HL-60/S4 (cell line): ENCODE results near the gene LMTK3.

Experiments used
- in situ Hi-C: fragments of 300-500 bp; cut with MboI; formaldehyde crosslinking; loops from 2 replicates; pipeline ENCODE4 v1.14.3; 2022; ENCODE audit warnings: low sequenced_read_pairs

The LMTK3 gene, protein sequence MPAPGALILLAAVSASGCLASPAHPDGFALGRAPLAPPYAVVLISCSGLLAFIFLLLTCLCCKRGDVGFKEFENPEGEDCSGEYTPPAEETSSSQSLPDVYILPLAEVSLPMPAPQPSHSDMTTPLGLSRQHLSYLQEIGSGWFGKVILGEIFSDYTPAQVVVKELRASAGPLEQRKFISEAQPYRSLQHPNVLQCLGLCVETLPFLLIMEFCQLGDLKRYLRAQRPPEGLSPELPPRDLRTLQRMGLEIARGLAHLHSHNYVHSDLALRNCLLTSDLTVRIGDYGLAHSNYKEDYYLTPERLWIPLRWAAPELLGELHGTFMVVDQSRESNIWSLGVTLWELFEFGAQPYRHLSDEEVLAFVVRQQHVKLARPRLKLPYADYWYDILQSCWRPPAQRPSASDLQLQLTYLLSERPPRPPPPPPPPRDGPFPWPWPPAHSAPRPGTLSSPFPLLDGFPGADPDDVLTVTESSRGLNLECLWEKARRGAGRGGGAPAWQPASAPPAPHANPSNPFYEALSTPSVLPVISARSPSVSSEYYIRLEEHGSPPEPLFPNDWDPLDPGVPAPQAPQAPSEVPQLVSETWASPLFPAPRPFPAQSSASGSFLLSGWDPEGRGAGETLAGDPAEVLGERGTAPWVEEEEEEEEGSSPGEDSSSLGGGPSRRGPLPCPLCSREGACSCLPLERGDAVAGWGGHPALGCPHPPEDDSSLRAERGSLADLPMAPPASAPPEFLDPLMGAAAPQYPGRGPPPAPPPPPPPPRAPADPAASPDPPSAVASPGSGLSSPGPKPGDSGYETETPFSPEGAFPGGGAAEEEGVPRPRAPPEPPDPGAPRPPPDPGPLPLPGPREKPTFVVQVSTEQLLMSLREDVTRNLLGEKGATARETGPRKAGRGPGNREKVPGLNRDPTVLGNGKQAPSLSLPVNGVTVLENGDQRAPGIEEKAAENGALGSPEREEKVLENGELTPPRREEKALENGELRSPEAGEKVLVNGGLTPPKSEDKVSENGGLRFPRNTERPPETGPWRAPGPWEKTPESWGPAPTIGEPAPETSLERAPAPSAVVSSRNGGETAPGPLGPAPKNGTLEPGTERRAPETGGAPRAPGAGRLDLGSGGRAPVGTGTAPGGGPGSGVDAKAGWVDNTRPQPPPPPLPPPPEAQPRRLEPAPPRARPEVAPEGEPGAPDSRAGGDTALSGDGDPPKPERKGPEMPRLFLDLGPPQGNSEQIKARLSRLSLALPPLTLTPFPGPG (N-terminal part only)

DNA sequence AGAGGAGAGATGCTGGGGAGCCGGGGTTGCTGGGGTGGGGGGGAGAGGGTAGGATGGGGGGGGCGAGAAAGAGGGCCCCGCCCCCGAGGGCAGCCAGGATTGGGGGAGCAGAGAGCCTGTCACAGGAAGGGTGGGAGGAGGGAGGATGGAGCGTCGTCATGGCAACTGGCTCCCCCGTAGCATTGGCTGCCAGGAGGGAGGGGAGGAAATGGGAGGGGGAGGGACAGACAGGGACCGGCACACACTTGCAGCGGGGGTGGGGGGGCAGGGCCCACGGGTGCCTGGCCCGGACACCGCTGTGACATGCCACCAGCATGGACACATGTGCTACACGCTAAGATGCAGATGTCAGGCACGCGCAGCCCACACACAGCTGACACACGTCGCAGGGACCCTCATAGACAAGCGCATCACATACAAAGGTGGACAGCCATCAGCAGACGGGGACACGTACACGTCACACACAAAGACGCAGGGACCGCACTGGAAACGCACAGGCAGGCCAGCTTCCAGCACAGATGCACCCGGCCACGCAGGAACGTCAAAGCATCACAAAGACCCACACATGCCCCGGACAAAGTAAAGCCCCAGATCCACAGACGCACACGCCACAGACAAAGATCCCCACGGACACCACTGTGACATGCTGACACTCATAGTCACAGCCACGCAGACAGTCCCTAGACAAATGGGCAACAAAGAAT, at the start of gene LMTK3:
TSS of gene LMTK3 (minus strand) at position 36 of the 704 bp plus-strand sequence. CDS start 259 bp downstream, outside the sequence.
- in situ Hi-C loops: loop anchor here (25.0 kb wide), 1 partner anchor 325 kb away; the partner anchor contains the start of gene HSD17B14

DNA sequence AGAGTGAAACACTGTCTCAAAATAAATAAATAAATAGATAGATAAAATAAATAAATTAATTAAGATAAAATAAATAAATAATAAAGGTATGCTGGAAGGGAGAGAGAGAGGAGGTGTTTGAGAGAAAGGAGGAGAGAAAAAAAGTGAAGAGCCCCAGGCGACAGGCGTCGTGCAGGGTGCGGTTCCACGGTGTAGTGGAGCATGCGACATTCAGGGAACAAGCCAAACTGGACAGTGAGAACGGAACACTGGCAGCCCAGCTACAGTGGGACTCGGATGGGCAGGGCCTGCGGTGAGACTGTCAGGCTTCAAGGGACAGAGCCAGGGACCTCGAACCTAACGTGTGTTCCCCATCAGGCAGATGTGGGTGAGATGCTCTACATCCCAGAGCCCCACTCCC, 49.8 kb upstream of the LMTK3 start:
- in situ Hi-C loops: no loop called here

DNA sequence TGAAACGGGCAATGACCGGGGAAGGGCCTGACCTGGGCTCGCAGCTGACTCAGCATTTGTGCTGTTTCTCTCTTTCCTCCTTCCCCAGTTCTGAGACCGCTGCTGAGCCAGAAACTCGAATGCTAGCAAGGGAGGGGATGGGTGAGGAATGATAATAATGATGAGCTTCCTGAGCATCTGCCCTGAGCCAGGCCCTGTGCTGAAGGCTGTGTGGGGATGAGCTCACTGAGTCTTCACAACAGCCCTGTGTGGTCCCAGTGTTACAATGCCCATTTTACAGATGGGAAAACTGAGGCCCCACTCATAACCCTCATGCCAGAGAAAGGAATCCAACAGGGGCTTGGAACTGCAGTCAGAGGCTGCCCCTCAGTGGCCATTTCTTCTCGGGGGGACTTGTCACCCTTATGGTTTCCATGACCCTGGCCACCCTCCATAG, 48.5 kb upstream of the LMTK3 start:
- in situ Hi-C loops: no loop called here

DNA sequence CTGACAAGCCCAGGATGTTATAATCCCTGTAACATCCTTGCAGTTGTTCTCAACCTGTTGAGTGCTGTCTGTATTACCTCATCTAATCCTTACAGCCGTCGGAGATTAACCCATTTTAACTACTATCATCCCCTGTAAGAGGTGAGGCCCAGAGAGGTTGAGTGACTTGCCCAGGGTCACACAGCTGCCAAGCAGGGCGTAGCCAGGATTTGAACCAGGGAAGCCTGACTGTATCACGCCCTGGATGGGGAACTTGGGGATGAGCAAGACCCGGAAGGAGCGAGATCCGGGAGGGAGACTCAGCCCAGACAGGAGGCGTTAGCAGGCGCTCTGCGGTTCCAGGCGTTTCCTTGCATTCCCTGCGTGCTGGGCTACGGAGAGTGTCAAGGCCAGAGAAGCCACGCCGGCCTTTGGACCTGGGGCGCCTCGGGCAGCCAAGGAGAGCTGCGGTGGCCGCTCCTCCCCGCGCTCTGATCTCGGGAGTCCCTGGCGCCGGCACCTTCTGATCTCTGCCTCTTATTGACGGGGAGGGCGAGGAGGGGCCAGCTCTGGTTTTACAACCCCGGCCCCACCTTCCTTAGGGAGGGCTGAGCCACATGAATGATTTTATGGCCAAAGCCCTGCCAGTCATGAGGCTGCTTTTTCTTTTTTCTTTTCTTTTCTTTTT, 46.5 kb upstream of the LMTK3 start:
- in situ Hi-C loops: no loop called here

DNA sequence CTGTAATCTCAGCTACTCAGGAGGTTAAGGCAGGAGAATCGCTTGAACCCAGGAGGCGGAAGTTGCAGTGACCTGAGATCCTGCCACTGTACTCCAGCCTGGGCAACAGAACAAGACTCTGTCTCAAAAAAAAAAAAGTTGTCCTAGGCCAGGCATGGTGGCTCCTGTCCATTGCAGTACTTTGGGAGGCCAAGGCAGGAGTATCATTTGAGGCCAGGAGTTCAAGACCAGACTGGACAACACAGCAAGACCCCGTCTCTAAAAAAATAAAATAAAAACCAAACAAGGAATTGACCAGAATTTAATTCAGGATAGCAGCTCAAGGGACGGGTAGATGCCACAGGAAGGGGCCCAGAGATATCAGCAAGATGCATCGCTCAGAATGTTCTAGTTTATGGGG, 45.2 kb upstream of the LMTK3 start:
- in situ Hi-C loops: no loop called here

DNA sequence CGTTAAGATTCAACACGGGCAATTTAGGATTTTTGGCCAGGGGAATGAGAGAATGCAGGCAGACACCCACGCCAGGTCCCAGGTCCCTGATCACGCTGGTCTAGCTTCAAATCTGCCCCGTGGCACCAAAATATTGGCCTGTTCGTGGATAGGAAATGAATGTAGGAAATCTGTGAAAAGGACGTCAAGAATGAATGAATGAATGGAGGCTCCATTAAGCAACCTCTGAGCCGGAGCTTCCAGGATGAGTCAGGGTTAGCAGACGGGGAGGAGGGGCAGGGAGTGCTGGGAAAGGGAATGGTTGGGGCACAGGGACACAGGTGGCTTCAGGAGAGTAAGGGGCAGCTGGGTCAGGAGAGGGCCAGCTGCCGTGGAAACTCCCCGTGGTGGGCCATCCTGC, 44.5 kb upstream of the LMTK3 start:
- in situ Hi-C loops: no loop called here

DNA sequence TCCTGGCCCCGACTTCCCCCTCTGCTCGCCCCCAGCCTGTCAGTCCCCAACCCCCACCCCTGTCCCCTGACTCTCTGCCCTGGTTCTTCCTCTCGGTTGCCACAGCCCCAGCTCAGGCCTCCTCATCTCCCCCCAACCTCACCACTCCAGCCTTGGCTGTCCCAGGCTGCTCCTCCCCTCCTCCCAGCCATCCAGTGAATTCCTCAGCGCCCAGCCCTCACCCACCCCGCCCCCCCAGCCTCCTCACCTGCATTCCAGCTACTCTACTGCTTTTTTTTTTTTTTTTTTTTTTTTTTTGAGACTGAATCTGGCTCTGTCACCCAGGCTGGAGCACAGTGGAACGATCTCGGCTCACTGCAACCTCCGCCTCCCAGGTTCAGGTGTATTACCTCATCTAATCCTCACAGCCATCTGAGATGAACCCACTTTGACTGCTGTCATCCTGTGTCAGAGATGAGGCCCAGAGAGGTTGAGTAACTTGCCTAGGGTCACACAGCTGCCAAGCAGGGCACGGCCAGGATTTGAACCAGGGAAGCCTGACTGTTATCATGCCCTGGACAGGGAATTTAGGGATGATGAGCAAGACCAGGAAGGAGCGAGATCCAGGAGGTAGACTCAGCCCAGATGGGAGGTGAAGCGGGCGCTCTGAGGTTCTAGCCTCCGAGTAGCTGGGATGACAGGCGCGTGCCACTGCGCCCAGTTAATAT, 42.9 kb upstream of the LMTK3 start:
- in situ Hi-C loops: no loop called here

DNA sequence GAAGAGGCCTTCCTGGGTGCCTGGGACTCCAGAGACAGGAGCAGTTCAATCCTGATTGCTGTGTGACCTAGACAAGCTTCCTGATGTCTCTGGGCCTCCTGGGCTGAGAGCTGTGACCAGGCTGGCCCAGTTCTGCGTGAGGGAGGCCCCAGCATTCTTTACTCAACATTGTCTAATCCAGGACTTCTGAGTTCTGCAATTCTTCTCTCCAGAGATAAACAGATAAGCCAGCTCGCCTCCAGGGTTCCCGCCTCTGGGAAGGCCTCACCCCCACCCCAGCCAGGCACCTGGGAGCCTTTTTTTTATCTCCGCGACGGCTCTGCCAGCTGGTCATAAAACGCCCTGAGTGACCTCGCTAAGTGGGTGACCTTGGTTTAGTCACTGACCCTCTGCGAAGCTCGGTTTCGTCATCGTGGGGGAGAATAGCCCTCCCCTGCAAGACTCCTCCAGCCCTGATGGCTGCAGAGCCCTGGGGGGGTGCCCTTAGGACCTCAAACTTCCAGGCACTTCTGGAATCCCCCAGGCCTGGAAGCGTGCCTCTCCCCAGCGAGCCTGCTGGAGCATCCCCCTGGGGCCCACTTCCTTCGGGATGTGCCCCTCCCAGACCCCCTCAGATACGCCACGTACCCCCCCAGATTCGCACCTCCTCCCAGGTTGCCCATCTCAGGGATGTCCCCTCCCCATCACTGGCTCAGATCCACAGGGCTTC, 42.2 kb upstream of the LMTK3 start:
- in situ Hi-C loops: no loop called here

DNA sequence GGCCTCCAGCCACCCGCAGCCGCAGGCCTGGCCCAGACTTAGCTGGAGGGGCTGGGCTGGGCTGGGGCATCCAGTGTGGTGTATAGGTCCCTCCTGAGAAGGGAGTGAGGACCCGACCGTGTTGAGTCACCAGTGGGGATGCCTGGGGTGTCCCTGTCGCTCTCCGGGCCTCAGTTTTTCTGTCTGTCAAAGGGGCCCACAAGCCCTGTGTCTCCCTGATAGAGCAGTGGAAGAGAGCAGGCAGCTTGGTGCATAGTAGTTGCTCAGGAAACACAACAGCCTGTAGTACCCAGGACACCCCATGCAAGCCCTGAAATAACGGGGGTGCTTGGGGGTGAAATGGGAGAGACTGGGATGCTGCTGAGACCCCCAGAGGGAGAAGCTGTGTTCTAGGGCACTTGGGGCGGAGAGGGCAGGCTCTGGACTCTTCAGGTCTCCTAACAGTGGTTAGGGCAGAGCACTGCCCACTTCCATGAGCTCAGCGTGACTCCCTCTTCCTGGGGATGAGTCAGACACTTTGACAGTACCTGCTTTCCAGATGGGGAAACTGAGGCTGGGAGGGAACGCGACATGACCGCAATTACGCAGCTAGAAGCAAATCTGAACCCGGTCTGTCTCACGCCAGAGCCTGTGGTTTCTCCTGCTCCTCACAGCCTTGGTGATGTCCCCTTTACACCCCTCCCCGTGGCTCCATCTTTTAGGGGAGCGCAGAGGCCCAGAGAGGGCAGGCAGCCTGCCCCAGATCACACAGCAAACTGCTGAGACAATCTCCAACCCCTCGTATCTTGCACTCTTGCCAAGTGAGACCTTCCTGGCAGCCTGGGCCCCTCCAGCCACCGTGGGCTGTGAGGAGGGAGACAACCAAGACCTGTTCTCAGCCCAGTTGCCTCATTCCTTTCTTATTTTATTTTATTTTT, 41.0 kb upstream of the LMTK3 start:
- in situ Hi-C loops: no loop called here

DNA sequence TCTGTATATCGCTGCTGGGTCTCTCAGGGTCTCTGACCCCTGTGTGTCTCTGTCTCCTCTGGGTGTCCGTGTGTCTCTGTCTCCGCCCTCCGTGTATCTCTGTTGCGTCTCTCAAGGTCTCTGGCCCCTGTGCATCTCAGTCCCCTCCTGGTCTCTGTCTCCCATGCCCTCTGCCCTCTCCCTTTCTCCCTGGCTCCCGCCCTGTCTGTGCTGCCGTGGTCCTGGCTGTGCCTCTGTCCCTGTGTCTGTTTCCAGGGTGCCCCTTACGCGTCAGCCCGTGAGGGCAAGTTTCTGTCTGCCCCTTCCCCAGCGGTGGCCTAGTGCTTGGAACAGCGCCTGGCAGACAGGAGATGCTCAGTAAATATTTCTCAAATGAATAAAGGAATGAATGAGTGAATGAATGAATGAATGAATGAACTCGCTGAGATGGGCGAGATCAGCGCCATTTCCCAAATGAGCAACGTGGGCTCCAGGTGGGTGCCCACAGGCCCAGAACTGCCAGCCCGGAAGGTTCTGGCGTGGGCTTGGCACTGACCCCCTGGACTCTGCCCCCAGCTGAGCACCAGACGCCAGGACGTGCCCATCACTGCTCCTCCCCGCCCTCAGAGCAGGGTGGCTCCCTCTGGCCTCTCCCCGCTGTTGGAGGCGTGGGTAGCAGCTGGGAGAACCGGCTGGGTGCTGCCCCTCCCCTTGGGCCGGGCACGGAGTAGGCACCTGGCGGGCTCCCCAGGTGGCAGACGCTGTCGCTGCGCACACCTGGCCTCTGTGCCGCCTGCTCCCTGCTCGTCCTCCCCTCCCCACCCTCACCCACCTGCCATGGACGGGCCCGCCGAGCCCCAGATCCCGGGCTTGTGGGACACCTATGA, 40.0 kb upstream of the LMTK3 start, which contains the start of gene SULT2B1:
TSS of gene SULT2B1 (plus strand) at position 736 of the 866 bp plus-strand sequence. CDS start at position 817, 81 bp downstream.
- in situ Hi-C loops: no loop called here

DNA sequence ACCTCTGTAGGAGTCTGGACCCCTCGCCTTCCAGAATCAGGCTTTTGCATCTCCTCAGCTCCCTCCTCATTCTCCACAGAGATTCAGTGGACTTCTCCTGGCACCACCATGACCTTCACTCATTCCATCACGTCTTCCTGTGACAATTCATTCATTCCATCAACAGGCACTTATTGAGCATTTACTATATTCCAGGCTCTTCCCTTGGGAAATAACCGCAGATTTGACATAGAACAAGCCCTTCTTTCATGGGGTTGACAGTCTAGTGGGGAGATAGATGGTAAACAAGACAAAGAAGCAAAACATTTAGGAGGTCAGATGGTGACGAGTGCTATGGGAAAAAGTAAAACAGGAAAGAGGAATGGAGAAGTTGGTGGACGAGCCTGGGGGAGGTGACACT, 37.7 kb upstream of the LMTK3 start:
- in situ Hi-C loops: no loop called here

DNA sequence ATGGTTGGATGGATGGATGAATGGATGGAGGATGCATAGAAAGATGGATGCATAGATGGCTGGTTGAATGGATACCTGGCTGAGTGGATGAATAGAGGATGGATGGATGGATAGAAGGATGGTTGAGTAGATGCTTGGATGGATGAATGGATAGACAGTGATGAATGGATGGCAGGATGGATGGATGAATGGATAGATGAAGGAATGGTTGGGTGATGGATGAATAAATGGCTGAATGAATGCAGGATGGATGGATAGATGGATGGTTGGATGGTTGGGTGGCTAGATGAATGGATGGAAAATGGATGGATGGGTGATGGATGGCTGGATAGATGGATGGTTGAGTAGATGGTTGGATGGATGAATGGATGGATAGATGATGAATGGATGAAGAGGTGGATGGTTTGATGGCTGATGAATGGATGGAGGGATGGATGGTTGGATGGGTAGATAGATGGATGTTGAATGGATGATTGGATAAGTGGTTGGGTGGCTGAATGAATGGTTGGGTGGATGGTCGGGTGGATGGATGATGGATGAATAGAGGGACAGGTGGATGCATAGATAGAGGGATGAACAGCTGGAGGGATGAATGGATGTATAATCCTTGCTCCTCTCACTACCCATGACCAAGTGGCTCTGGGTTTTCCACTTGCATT, 36.7 kb upstream of the LMTK3 start:
- in situ Hi-C loops: no loop called here

DNA sequence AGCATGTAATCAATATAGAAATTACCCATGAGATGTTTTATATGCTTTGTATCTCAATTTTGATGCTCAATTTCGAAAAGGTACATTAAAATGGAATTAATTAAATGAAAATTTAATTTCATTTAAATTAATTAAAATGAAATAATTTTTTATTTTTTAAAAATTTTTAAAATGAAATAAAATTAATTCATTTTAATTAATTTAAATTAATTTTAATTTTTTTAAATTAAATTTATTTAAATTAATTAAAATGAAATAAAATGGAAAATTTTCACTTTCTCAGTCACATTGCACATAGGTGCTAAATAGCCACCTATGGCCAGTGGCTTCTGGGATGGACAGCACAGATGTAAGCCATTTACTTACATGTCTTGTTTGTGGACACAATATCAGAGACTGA, 36.1 kb upstream of the LMTK3 start:
- in situ Hi-C loops: no loop called here

DNA sequence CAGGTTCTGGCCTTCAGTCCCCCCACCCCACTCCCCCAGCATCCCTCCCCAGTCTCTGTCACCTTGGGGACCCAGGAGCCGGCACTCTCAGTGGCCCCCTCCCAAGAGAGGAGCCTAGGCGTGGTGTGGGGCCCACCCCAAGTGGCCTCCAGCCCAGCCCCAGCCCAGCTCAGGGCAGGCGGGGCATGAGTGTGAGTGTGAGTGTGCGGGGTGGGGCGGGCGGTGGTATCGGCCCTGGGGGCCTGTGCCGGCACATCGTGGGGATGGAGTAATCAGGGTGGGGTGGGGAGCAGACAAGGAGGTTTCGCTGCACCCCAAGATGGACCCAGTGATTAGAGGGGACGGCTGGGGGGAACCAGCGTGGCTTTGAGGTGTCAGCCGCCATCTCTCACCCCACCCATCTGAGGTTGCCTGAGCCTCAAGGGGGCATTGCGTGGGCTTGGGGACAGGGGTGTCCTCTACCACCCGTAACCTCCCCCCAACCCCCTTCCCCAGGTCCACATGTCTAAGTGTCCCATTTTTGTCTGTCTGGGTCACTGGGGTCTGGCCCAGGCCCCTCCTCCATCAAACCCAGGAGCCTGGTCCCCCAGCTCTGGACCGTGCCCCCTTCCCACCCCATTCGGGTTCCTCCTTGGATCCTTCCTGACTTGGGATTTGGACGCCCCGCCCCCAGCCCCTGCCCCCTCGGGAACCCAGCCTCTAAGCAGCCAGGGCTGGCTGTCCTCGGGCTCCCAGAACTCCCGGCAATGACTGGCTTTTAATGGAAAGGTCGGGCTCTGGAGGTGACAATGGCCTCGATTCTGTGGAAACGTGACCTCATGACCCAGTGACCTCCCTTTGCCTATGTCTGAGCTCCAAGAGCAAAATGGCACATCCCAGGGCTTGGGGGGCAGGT, 33.5 kb upstream of the LMTK3 start:
- in situ Hi-C loops: no loop called here

DNA sequence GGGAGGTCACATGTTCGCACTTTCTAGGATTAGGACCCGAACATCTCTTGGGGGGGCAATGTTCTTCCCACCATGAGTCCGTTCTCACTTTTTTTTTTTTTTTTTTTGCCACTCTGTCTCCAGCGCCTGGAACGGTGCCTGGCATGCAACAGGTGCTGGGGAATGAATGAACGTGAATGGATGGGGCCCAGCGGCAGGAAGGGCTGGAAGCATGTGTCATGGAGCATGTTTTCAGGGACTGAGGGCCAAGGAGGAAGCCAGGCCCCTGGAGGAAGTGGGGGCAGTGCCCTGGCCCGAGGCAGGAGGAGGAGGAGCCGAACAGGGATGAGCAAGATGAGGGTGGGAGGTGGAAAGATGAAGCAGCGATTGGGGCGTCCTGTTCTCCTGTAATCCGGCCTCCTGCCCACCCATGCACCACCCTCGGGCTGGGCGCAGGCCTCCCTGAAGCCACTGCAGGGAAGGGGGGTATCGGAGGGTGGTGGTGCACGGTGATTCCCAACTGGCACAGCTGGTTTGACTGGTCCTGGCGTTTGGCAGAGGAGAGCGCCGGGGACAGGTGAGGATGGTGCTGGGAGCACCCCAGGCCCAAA, 31.6 kb upstream of the LMTK3 start:
- in situ Hi-C loops: no loop called here
